IMR-90 (cell line): ENCODE results near the gene H3-3A. TPM values are rescaled to one million over a fixed set of nuclear protein-coding genes. Genes with fewer than 3 reads are reported as not detected.

Experiments used
- ATAC-seq: fragments of 200-7000 bp; cut with Tn5 transposase; 2 replicates; pipeline ENCODE4 v1.9.1; 2020; ENCODE audit warnings: low read depth, mild to moderate bottlenecking, moderate library complexity
- BruUV-seq: library from RNA; stranded (reverse); fragments of 400-500 nt; replicated peaks from 2 replicates; lab custom pipeline; 2021; lab: Mats Ljungman, UMichigan
- CTCF ChIA-PET: fragments of 300-600 bp; formaldehyde crosslinking; extraction: SDS; loops from one replicate; lab custom pipeline; 2021; ENCODE audit warnings: antibody characterized with exemption; lab: Yijun Ruan, JAX
- POLR2A ChIA-PET: fragments of 300-600 bp; sonication (Branson Sonifier 250); formaldehyde crosslinking; loops from one replicate; lab custom pipeline; 2022; ENCODE audit warnings: antibody characterized with exemption; ENCODE audit not compliant: unreplicated experiment; lab: Charles Lee
- DNase-seq: peaks from one replicate; pipeline ENCODE4 v3.0.0; 2013
- H2AFZ ChIP-seq: replicated peaks from 2 replicates; pipeline ENCODE3; 2013; ENCODE audit warnings: low read length, mild to moderate bottlenecking; ENCODE audit not compliant: poor library complexity
- H2AK5ac ChIP-seq: 2 replicates; pipeline ENCODE4 v1.6.1; 2013; ENCODE audit warnings: low read depth, low read length, inconsistent platforms
- H2AK9ac ChIP-seq: replicated peaks from 2 replicates; pipeline ENCODE3; 2013; ENCODE audit warnings: mild to moderate bottlenecking, low read depth, low read length, moderate library complexity; ENCODE audit not compliant: poor library complexity
- H2BK120ac ChIP-seq: 2 replicates; pipeline ENCODE4 v1.6.1; 2013; ENCODE audit warnings: low read depth, low read length, inconsistent platforms
- H2BK15ac ChIP-seq: 3 replicates; pipeline ENCODE4 v1.6.1; 2013; ENCODE audit warnings: low read depth, low read length, inconsistent platforms
- H2BK20ac ChIP-seq: 2 replicates; pipeline ENCODE4 v1.6.1; 2013; ENCODE audit warnings: low read depth, mild to moderate bottlenecking, inconsistent platforms, low read length, moderate library complexity
- H2BK5ac ChIP-seq: 2 replicates; pipeline ENCODE4 v1.6.1; 2013; ENCODE audit warnings: mild to moderate bottlenecking, low read depth, low read length, inconsistent platforms; ENCODE audit not compliant: poor library complexity, severe bottlenecking
- H3K14ac ChIP-seq: replicated peaks from 2 replicates; pipeline ENCODE4 v1.6.1; 2013; ENCODE audit warnings: low read depth, low read length, inconsistent platforms
- H3K18ac ChIP-seq: 2 replicates; pipeline ENCODE4 v1.6.1; 2013; ENCODE audit warnings: low read depth, low read length, control low read depth
- H3K23ac ChIP-seq: 2 replicates; pipeline ENCODE4 v1.6.1; 2013; ENCODE audit warnings: low read depth, low read length, inconsistent platforms
- H3K27ac ChIP-seq: 2 replicates; pipeline ENCODE4 v1.5.1; 2013; ENCODE audit warnings: mild to moderate bottlenecking, control low read depth, low read length; ENCODE audit not compliant: insufficient read depth
- H3K27me3 ChIP-seq: 2 replicates; pipeline ENCODE4 v1.6.1; 2013; ENCODE audit warnings: low read length; ENCODE audit not compliant: control insufficient read depth, insufficient read depth
- H3K36me3 ChIP-seq: 2 replicates; pipeline ENCODE4 v1.6.1; 2013; ENCODE audit warnings: low read length, mixed read lengths; ENCODE audit not compliant: control insufficient read depth, insufficient read depth
- H3K4ac ChIP-seq: 2 replicates; pipeline ENCODE4 v1.6.1; 2013; ENCODE audit warnings: low read depth, low read length, inconsistent platforms
- H3K4me1 ChIP-seq: 2 replicates; pipeline ENCODE4 v1.6.1; 2013; ENCODE audit warnings: low read length, mixed read lengths; ENCODE audit not compliant: control insufficient read depth, insufficient read depth
- H3K4me2 ChIP-seq: 2 replicates; pipeline ENCODE4 v1.6.1; 2013; ENCODE audit warnings: low read depth, mild to moderate bottlenecking, control low read depth, low read length, moderate library complexity
- H3K4me3 ChIP-seq: 2 replicates; pipeline ENCODE4 v1.5.1; 2013; ENCODE audit warnings: low read depth, mild to moderate bottlenecking, control low read depth, low read length, moderate library complexity; ENCODE audit not compliant: insufficient read depth
- H3K56ac ChIP-seq: 2 replicates; pipeline ENCODE4 v1.6.1; 2013; ENCODE audit warnings: low read length, inconsistent platforms; ENCODE audit not compliant: insufficient read depth; ENCODE audit errors: extremely low read depth
- H3K79me1 ChIP-seq, 2 experiments: 2 replicates each; pipeline ENCODE4 v1.6.1; 2013; ENCODE audit warnings: low read length in 2 of 2, inconsistent platforms in 1 of 2, low read depth in 1 of 2
- H3K9ac ChIP-seq: 2 replicates; pipeline ENCODE4 v1.6.1; 2013; ENCODE audit warnings: low read depth, low read length, control low read depth
- H3K9me1 ChIP-seq: 2 replicates; pipeline ENCODE4 v1.6.1; 2013; ENCODE audit warnings: low read length, inconsistent platforms; ENCODE audit not compliant: insufficient read depth
- H3K9me3 ChIP-seq: 2 replicates; pipeline ENCODE4 v1.6.1; 2013; ENCODE audit warnings: low read length; ENCODE audit not compliant: control insufficient read depth, insufficient read depth
- H4K20me1 ChIP-seq: 2 replicates; pipeline ENCODE4 v1.6.1; 2013; ENCODE audit warnings: low read length, inconsistent platforms; ENCODE audit not compliant: insufficient read depth
- H4K5ac ChIP-seq: 2 replicates; pipeline ENCODE4 v1.6.1; 2013; ENCODE audit warnings: mild to moderate bottlenecking, low read depth, low read length, control low read depth
- H4K8ac ChIP-seq, 2 experiments: 2 replicates each; pipeline ENCODE4 v1.6.1; 2013; ENCODE audit warnings: low read depth in 2 of 2, low read length in 2 of 2, control low read depth in 1 of 2, inconsistent platforms in 1 of 2
- H4K91ac ChIP-seq: 2 replicates; pipeline ENCODE4 v1.6.1; 2013; ENCODE audit warnings: low read depth, low read length, inconsistent platforms; ENCODE audit not compliant: insufficient read depth
- CEBPB ChIP-seq: IDR thresholded peaks from 2 replicates; pipeline ENCODE4 v1.6.1; 2012; ENCODE audit warnings: low read depth, low read length, improper control_type of control experiment
- CHD1 ChIP-seq: IDR thresholded peaks from 2 replicates; pipeline ENCODE4 v1.6.1; 2012; ENCODE audit warnings: low read depth, low read length, improper control_type of control experiment
- ELK1 ChIP-seq: fragments of 150-350 bp; IDR thresholded peaks from 2 replicates; pipeline ENCODE4 v1.6.1; 2016; ENCODE audit warnings: low read depth, mild to moderate bottlenecking, low read length, moderate library complexity, borderline replicate concordance
- FOS ChIP-seq: fragments of 150-350 bp; IDR thresholded peaks from 2 replicates; pipeline ENCODE4 v1.6.1; 2016; ENCODE audit warnings: low read depth, low read length
- MAFK ChIP-seq: IDR thresholded peaks from 2 replicates; pipeline ENCODE4 v1.6.1; 2012; ENCODE audit warnings: low read depth, low read length, improper control_type of control experiment
- MAZ ChIP-seq: IDR thresholded peaks from 2 replicates; pipeline ENCODE4 v1.6.1; 2012; ENCODE audit warnings: low read depth, mild to moderate bottlenecking, low read length, improper control_type of control experiment, moderate library complexity, borderline replicate concordance
- MXI1 ChIP-seq: IDR thresholded peaks from 2 replicates; pipeline ENCODE4 v1.6.1; 2012; ENCODE audit warnings: low read depth, mild to moderate bottlenecking, low read length, moderate library complexity, borderline replicate concordance
- POLR2A ChIP-seq: IDR thresholded peaks from 2 replicates; pipeline ENCODE4 v1.6.1; 2012; ENCODE audit warnings: mild to moderate bottlenecking, low read depth, low read length
- RAD21 ChIP-seq: IDR thresholded peaks from 2 replicates; pipeline ENCODE4 v1.6.1; 2012; ENCODE audit warnings: low read length, improper control_type of control experiment
- RCOR1 ChIP-seq: IDR thresholded peaks from 2 replicates; pipeline ENCODE4 v1.6.1; 2012; ENCODE audit warnings: mild to moderate bottlenecking, low read length, improper control_type of control experiment; ENCODE audit not compliant: insufficient replicate concordance
- RFX5 ChIP-seq: IDR thresholded peaks from 2 replicates; pipeline ENCODE4 v1.8.0; 2012; ENCODE audit warnings: low read depth, mild to moderate bottlenecking, low read length, moderate library complexity
- USF2 ChIP-seq: fragments of 150-350 bp; IDR thresholded peaks from 2 replicates; pipeline ENCODE4 v1.6.1; 2017; ENCODE audit warnings: mild to moderate bottlenecking, antibody characterized with exemption, low read length, low read depth
- WGBS, 2 experiments: methylation state at CpG; one replicate each; pipeline versions ENCODE4 v1.1.5 to v1.1.7; 2013; ENCODE audit warnings: missing lambda C conversion rate in 2 of 2; ENCODE audit not compliant: insufficient read length in 1 of 2; ENCODE audit errors: extremely low coverage in 2 of 2; 5-methylcytosine and 5-hydroxymethylcytosine counted together
- dilution Hi-C: fragments of 300-500 bp; cut with HindIII; formaldehyde crosslinking; loops from one replicate; pipeline ENCODE4 v1.14.3; 2018; ENCODE audit warnings: low sequenced_read_pairs; ENCODE audit not compliant: unreplicated experiment
- in situ Hi-C: fragments of 300-500 bp; cut with MboI; formaldehyde crosslinking; loops from 3 replicates; pipeline ENCODE4 v1.14.3; 2019; ENCODE audit warnings: low sequenced_read_pairs, inconsistent platforms, mixed read lengths
- intact Hi-C: fragments of 100-400 bp; cut with micrococcal nuclease; formaldehyde crosslinking; loops from 2 replicates; pipeline ENCODE4 v1.10.0; 2022
- polyA plus RNA-seq, 3 experiments: library from polyadenylated mRNA; depleted of rRNA; stranded (reverse); fragments of >200 nt; gene quantifications; 2 replicates each; pipeline ENCODE4 v1.2.3, GENCODE V29; 2012; ENCODE audit warnings: low replicate concordance in 1 of 3
- total RNA-seq: library from RNA; depleted of rRNA; stranded (reverse); fragments of >200 nt; gene quantifications from 2 replicates; pipeline ENCODE4 v1.2.3, GENCODE V29; 2012

H3-3A gene
- total and polyA plus RNA-seq, 2 of the 4 experiments (the other 2 are of a cell fraction), result 188 to 256 TPM

- no peak overlapping the region for H2BK15ac ChIP-seq
- ChIA-PET POLR2A (no interaction called here), CTCF (no interaction called here)
- peaks cover 16 to 33% of the 10 kb centered on the region in 2 experiments for H3K79me1 ChIP-seq
- 100% methylated on average over 3 of the region's 13 CpGs; no CpG with 5 or more reads in 1 of the 2 experiments for WGBS, 2 experiments
- no peak overlapping the region for H3K4ac ChIP-seq
- no peak for DNase-seq
- H2BK5ac ChIP-seq, result no peak overlapping the region
- H3K27ac ChIP-seq, result no peak overlapping the region
- H3K14ac ChIP-seq, result no peak overlapping the region
- H2AK9ac ChIP-seq, result no peak overlapping the region
- intact Hi-C loops, result no loop called here
- H3K27me3 ChIP-seq, result no peaks in the 10 kb centered on the region
- H3K4me2 ChIP-seq, result no peak overlapping the region
- in situ Hi-C loops, result no loop called here
- BruUV-seq, result no TSS peak
- no peaks in the 10 kb centered on the region for H3K9me1 ChIP-seq
- ATAC-seq, result no peak
- no peak overlapping the region for H4K91ac ChIP-seq
- peaks cover 44% of the 10 kb centered on the region for H4K20me1 ChIP-seq
- H2AK5ac ChIP-seq, result no peak overlapping the region
- H2BK120ac ChIP-seq, result no peak overlapping the region
- no peak overlapping the region for H3K9ac ChIP-seq
- TF ChIP-seq RFX5 (no peak), ELK1 (no peak), USF2 (no peak), MAZ (no peak), CEBPB (no peak), RAD21 (no peak), POLR2A (no peak), MXI1 (no peak), RCOR1 (no peak), FOS (no peak), MAFK (no peak), CHD1 (no peak)
- no peak overlapping the region for H3K18ac ChIP-seq
- H3K23ac ChIP-seq, result no peak overlapping the region
- peaks cover 29% of the 10 kb centered on the region for H3K36me3 ChIP-seq
- no peak overlapping the region for H3K4me3 ChIP-seq
- H3K4me1 ChIP-seq, result peaks cover 2% of the 10 kb centered on the region
- H3K9me3 ChIP-seq, result no peaks in the 10 kb centered on the region
- H4K8ac ChIP-seq, result no peak overlapping the region
- no peak overlapping the region for H2BK20ac ChIP-seq
- H3K56ac ChIP-seq, result no peak overlapping the region
- dilution Hi-C loops, result no loop called here
- no peak overlapping the region for H2AFZ ChIP-seq
- no peak overlapping the region for H4K5ac ChIP-seq
These were observed 7.4 kb downstream of the H3-3A start for GRCh38 chr1:226069811-226070489.
